H1 (cell line): ENCODE results near the gene GNA12. TPM values are rescaled to one million over a fixed set of nuclear protein-coding genes. Genes with fewer than 3 reads are reported as not detected.

Experiments used
- CTCF ChIA-PET: fragments of 300-600 bp; sonication (Branson Sonifier 250); formaldehyde crosslinking; loops from one replicate; lab custom pipeline; 2021; ENCODE audit not compliant: partially characterized antibody; lab: Charles Lee
- POLR2A ChIA-PET: fragments of 300-600 bp; sonication (Branson Sonifier 250); formaldehyde crosslinking; loops from one replicate; lab custom pipeline; 2021; ENCODE audit warnings: inconsistent platforms; ENCODE audit not compliant: partially characterized antibody; lab: Charles Lee
- DNase-seq, 2 experiments: peaks; one replicate each; pipeline versions ENCODE4 v3.0.0 to v3.0.0-alpha.2; 2010 to 2022; ENCODE audit warnings: low spot score in 2 of 2, low read depth in 1 of 2, mixed read lengths in 1 of 2
- FAIRE-seq: peaks from 2 replicates; lab custom pipeline; 2011; peaks lifted over from hg19 to GRCh38; lab: Jason Lieb, UNC
- H2AFZ ChIP-seq: 2 replicates; pipeline ENCODE4 v1.8.1; 2012; ENCODE audit warnings: low read length, inconsistent platforms
- H2AK5ac ChIP-seq: 2 replicates; pipeline ENCODE4 v1.6.1; 2013; ENCODE audit warnings: low read depth, low read length
- H2BK120ac ChIP-seq: replicated peaks from 2 replicates; pipeline ENCODE3; 2013; ENCODE audit warnings: low read depth, low read length, inconsistent platforms
- H2BK12ac ChIP-seq: 2 replicates; pipeline ENCODE4 v1.6.1; 2013; ENCODE audit warnings: low read depth, low read length
- H2BK15ac ChIP-seq: 2 replicates; pipeline ENCODE4 v1.6.1; 2013; ENCODE audit warnings: low read length
- H2BK20ac ChIP-seq: 2 replicates; pipeline ENCODE4 v1.6.1; 2013; ENCODE audit warnings: low read length
- H2BK5ac ChIP-seq: 2 replicates; pipeline ENCODE4 v1.6.1; 2013; ENCODE audit warnings: low read depth, low read length
- H3K14ac ChIP-seq: 2 replicates; pipeline ENCODE4 v1.6.1; 2013; ENCODE audit warnings: inconsistent platforms; ENCODE audit not compliant: insufficient read length
- H3K18ac ChIP-seq: 2 replicates; pipeline ENCODE4 v1.6.1; 2013; ENCODE audit warnings: low read length; ENCODE audit errors: extremely low read depth
- H3K23ac ChIP-seq: 2 replicates; pipeline ENCODE4 v1.6.1; 2013; ENCODE audit warnings: inconsistent platforms; ENCODE audit not compliant: insufficient read length
- H3K23me2 ChIP-seq: 2 replicates; pipeline ENCODE4 v1.6.1; 2013; ENCODE audit warnings: low read depth, low read length
- H3K27ac ChIP-seq: 2 replicates; pipeline ENCODE4 v1.6.1; 2011; ENCODE audit warnings: low read depth, low read length, inconsistent platforms
- H3K27me3 ChIP-seq, 4 experiments: replicated peaks in 1 of 4; 1 replicate in 1 of 4; 2 replicates in 3 of 4; pipeline versions ENCODE4 v1.6.1 to v1.8.1; 2011 to 2013; ENCODE audit warnings: low read length in 3 of 4, mild to moderate bottlenecking in 3 of 4, inconsistent platforms in 2 of 4, mixed read lengths in 2 of 4, moderate library complexity in 1 of 4; ENCODE audit not compliant: control insufficient read depth in 3 of 4, insufficient read depth in 3 of 4; ENCODE audit errors: extremely low read depth in 1 of 4
- H3K36me3 ChIP-seq, 4 experiments: 2 replicates each; pipeline versions ENCODE4 v1.6.1 to v1.8.1; 2011 to 2013; ENCODE audit warnings: mild to moderate bottlenecking in 4 of 4, low read length in 3 of 4, moderate library complexity in 2 of 4, control low read depth in 1 of 4, inconsistent platforms in 1 of 4; ENCODE audit not compliant: insufficient read depth in 4 of 4, control insufficient read depth in 2 of 4
- H3K4ac ChIP-seq: replicated peaks from 2 replicates; pipeline ENCODE3; 2013; ENCODE audit warnings: low read length, low read depth, mixed read lengths, inconsistent platforms; ENCODE audit not compliant: insufficient read length
- H3K4me1 ChIP-seq, 4 experiments: replicated peaks in 1 of 4; 1 replicate in 1 of 4; 2 replicates in 3 of 4; pipeline versions ENCODE4 v1.6.1 to v1.8.1; 2011 to 2013; ENCODE audit warnings: low read length in 3 of 4, inconsistent platforms in 2 of 4, mixed read lengths in 1 of 4; ENCODE audit not compliant: insufficient read depth in 4 of 4, control insufficient read depth in 3 of 4
- H3K4me2 ChIP-seq, 2 experiments: 2 replicates each; pipeline versions ENCODE4 v1.6.1 to v1.8.1; 2011 to 2013; ENCODE audit warnings: low read depth in 2 of 2, low read length in 2 of 2, control low read depth in 1 of 2, inconsistent platforms in 1 of 2, mild to moderate bottlenecking in 1 of 2; ENCODE audit not compliant: insufficient read depth in 1 of 2
- H3K4me3 ChIP-seq, 4 experiments: fragments of 200-600, 300-600 bp in 1 of 4; sonication (generic), shearing (Covaris generic), sonication (Bioruptor Twin) in 1 of 4; 2 replicates each; pipeline versions ENCODE4 v1.5.1 to v1.8.1; 2011 to 2016; ENCODE audit warnings: low read length in 4 of 4, low read depth in 3 of 4, control low read depth in 2 of 4, inconsistent platforms in 2 of 4, mild to moderate bottlenecking in 2 of 4, mixed read lengths in 1 of 4, moderate library complexity in 1 of 4; ENCODE audit not compliant: insufficient read depth in 2 of 4; ENCODE audit errors: extremely low read depth in 1 of 4
- H3K56ac ChIP-seq: replicated peaks from 2 replicates; pipeline ENCODE3; 2013; ENCODE audit warnings: low read depth, mild to moderate bottlenecking, mixed read lengths, low read length, inconsistent platforms; ENCODE audit not compliant: insufficient read length
- H3K79me1 ChIP-seq: 2 replicates; pipeline ENCODE4 v1.6.1; 2013; ENCODE audit warnings: low read depth, low read length, control low read depth
- H3K79me2 ChIP-seq, 2 experiments: 2 replicates each; pipeline versions ENCODE4 v1.6.1 to v1.8.1; 2012 to 2013; ENCODE audit warnings: low read length in 2 of 2, mild to moderate bottlenecking in 2 of 2, inconsistent platforms in 1 of 2; ENCODE audit not compliant: insufficient read depth in 2 of 2, control insufficient read depth in 1 of 2
- H3K9ac ChIP-seq, 4 experiments: replicated peaks in 1 of 4; 1 replicate in 1 of 4; 2 replicates in 3 of 4; pipeline versions ENCODE4 v1.6.1 to v1.8.1; 2011 to 2013; ENCODE audit warnings: low read depth in 3 of 4, low read length in 3 of 4, control low read depth in 2 of 4, mild to moderate bottlenecking in 2 of 4, moderate library complexity in 2 of 4, inconsistent platforms in 1 of 4; ENCODE audit errors: extremely low read depth in 1 of 4
- H3K9me3 ChIP-seq, 2 experiments: 2 replicates each; pipeline versions ENCODE4 v1.6.1 to v1.8.1; 2012 to 2013; ENCODE audit warnings: mild to moderate bottlenecking in 2 of 2, moderate library complexity in 2 of 2, control low read depth in 1 of 2, inconsistent platforms in 1 of 2, low read depth in 1 of 2, low read length in 1 of 2, mixed read lengths in 1 of 2; ENCODE audit not compliant: insufficient read depth in 2 of 2
- H4K20me1 ChIP-seq, 2 experiments: replicated peaks in 1 of 2; 2 replicates each; pipeline versions ENCODE3 to v1.8.1; 2011 to 2013; ENCODE audit warnings: inconsistent platforms in 2 of 2, low read length in 2 of 2, mild to moderate bottlenecking in 1 of 2; ENCODE audit not compliant: insufficient read depth in 2 of 2, control insufficient read depth in 1 of 2
- H4K5ac ChIP-seq: 2 replicates; pipeline ENCODE4 v1.6.1; 2013; ENCODE audit warnings: low read length, low read depth, mixed read lengths, inconsistent platforms; ENCODE audit not compliant: insufficient read length
- H4K8ac ChIP-seq: 2 replicates; pipeline ENCODE4 v1.8.0; 2013; ENCODE audit warnings: mild to moderate bottlenecking, moderate library complexity, low read length, inconsistent platforms; ENCODE audit not compliant: insufficient read depth; ENCODE audit errors: extremely low read depth
- H4K91ac ChIP-seq: replicated peaks from 2 replicates; pipeline ENCODE3; 2013; ENCODE audit warnings: low read length, mixed read lengths, inconsistent platforms; ENCODE audit not compliant: insufficient read length
- CBX8 ChIP-seq: fragments of 300-800, 300-1000 bp; sonication (generic); IDR thresholded peaks from 2 replicates; pipeline ENCODE4 v1.7.1; 2016; ENCODE audit warnings: low read depth, low read length, borderline replicate concordance
- CREB1 ChIP-seq: IDR thresholded peaks from 2 replicates; pipeline ENCODE4 v1.6.1; 2012; ENCODE audit warnings: inconsistent platforms
- E2F6 ChIP-seq: IDR thresholded peaks from 2 replicates; pipeline ENCODE4 v1.6.1; 2012; ENCODE audit warnings: inconsistent platforms
- FOSL1 ChIP-seq: IDR thresholded peaks from 2 replicates; pipeline ENCODE4 v1.6.1; 2011; ENCODE audit warnings: mild to moderate bottlenecking, low read depth, low read length, moderate library complexity; ENCODE audit not compliant: insufficient read depth
- GABPA ChIP-seq: IDR thresholded peaks from 2 replicates; pipeline ENCODE4 v1.6.1; 2011; ENCODE audit warnings: mild to moderate bottlenecking, low read length, moderate library complexity, borderline replicate concordance; ENCODE audit not compliant: insufficient read depth
- KDM4A ChIP-seq: IDR thresholded peaks from one replicate; pipeline ENCODE4 v1.7.1; 2012; ENCODE audit warnings: low read depth, mild to moderate bottlenecking, moderate library complexity, low read length, inconsistent platforms; ENCODE audit not compliant: severe bottlenecking
- PHF8 ChIP-seq: fragments of 200-600 bp; sonication (generic); conservative IDR thresholded peaks from 2 replicates; pipeline ENCODE4 v1.7.1; 2012; ENCODE audit warnings: low read depth, mild to moderate bottlenecking, inconsistent platforms, low read length, moderate library complexity
- SAP30 ChIP-seq: fragments of 300-600 bp; sonication (generic); IDR thresholded peaks from 2 replicates; pipeline ENCODE4 v1.7.1; 2012; ENCODE audit warnings: low read length, moderate library complexity, mild to moderate bottlenecking, inconsistent platforms; ENCODE audit not compliant: insufficient read depth, insufficient replicate concordance
- TCF12 ChIP-seq: IDR thresholded peaks from 2 replicates; pipeline ENCODE4 v1.6.1; 2011; ENCODE audit warnings: low read depth, mild to moderate bottlenecking, low read length
- USF2 ChIP-seq: IDR thresholded peaks from 2 replicates; pipeline ENCODE4 v1.6.1; 2011; ENCODE audit warnings: low read length, improper control_type of control experiment
- WGBS, 2 experiments: shearing (Covaris generic) in 1 of 2; methylation state at CpG; one replicate each; pipeline versions ENCODE4 v1.1.6 to v1.1.7; 2013 to 2015; ENCODE audit warnings: low lambda C conversion rate in 2 of 2, mixed read lengths in 2 of 2, inconsistent platforms in 1 of 2, low coverage in 1 of 2, missing lambda C conversion rate in 1 of 2; ENCODE audit not compliant: insufficient replicate concordance in 2 of 2, insufficient coverage in 1 of 2, insufficient read length in 1 of 2; ENCODE audit errors: extremely low coverage in 1 of 2, missing lambda C conversion rate in 1 of 2; 5-methylcytosine and 5-hydroxymethylcytosine counted together
- polyA plus RNA-seq, 7 experiments: library from polyadenylated mRNA; depleted of rRNA in 3 of 7; stranded (reverse) in 5 of 7; unstranded in 2 of 7; fragments of >200 nt in 5 of 7; fragments of 200-250 nt in 2 of 7; gene quantifications; 1 replicate in 5 of 7; 2 replicates in 1 of 7; 4 replicates in 1 of 7; pipeline versions ENCODE4 v1.2.1 to v1.2.3, GENCODE V29; 2011 to 2013; ENCODE audit warnings: missing spikeins in 2 of 7, mixed read lengths in 2 of 7
- total RNA-seq: library from RNA; stranded (reverse); fragmentation: NEBNext Ultra II Directional; extraction: Animal tissue kit (Norgen Biotek cat#: 25700); gene quantifications from 2 replicates; pipeline ENCODE4 v1.2.1, GENCODE V29; 2021

The GNA12 gene
- total and polyA plus RNA-seq, 2 of the 8 experiments (the other 6 are each of a cell fraction or from before 2014, with no cell fraction given): 96.5 to 109 TPM

DNA sequence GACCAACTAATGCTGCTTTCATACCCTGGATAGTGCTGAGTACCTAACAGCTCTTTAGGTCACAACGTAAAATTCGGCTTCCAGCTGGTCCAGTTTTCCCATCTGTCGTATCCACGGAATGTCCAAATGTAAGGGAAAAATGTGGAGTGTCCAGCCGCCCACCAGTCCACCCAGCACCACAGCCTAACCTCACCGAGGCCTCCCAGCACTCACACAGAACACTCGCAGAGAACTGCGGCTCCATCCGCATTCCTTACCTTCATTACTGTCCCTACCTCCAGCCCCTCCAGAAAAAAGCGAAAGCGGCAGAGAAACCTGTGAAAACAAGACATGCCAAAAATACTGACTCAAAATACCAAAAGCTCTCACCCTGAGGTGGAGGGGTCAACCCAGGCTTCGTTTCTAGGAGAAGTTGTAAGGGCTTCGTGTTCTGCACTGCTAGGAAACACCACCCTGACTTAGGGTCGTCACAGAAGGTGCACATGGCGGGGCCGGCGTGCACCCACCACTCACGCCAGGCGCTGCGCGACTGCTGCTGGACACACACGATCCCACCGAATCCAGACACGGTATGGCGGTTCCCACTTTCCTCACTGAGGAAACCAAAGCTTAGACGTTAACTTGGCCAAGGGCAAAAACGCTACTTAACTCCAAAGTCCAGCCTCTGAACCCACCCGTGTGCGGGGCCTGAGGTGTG is 82.2 kb downstream of the GNA12 start:
- POLR2A ChIA-PET: interaction anchor here (1.2 kb wide), 1 partner anchor 17 kb away, joined by 3 read pairs; no protein-coding TSS in a partner anchor
- H3K9me3 ChIP-seq: no peaks in the 10 kb centered on the region
- no peak overlapping the region for H3K56ac ChIP-seq
- no peak overlapping the region for H3K9ac ChIP-seq
- no peak overlapping the region for H3K14ac ChIP-seq
- H3K36me3 ChIP-seq: 0 out of 8 replicates have a peak, but pooled peaks cover 0 to 2% (median 0%) of the 10 kb centered on the region in 4 experiments
- no peak overlapping the region for H4K5ac ChIP-seq
- H3K27me3 ChIP-seq: no peaks in the 10 kb centered on the region
- no peak overlapping the region for H2BK15ac ChIP-seq
- no peak overlapping the region for H2BK120ac ChIP-seq
- no peak for DNase-seq
- H2AFZ ChIP-seq: no peak overlapping the region
- no peak overlapping the region for H2BK12ac ChIP-seq
- H3K23ac ChIP-seq: no peak overlapping the region
- H3K27ac ChIP-seq: no peak overlapping the region
- no peak overlapping the region for H2BK20ac ChIP-seq
- WGBS, 2 experiments: 93% methylated on average over 29 of the region's 29 CpGs; no CpG with 5 or more reads in 1 of the 2 experiments
- CTCF ChIA-PET: interaction anchor here (0.9 to 3.1 kb wide), 15 partner anchors 8 to 165 kb away, joined by 3 to 18 read pairs (median 7); no protein-coding TSS in a partner anchor
- H3K79me2 ChIP-seq: peaks cover 0 to 60% of the 10 kb centered on the region in 2 experiments; a peak in 2 of 4 replicates
- H4K91ac ChIP-seq: no peak overlapping the region
- H3K4me2 ChIP-seq: no peak overlapping the region
- H3K4ac ChIP-seq: no peak overlapping the region
- FAIRE-seq: no peak
- H3K18ac ChIP-seq: no peak overlapping the region
- H2BK5ac ChIP-seq: no peak overlapping the region
- peaks cover 0 to 6% of the 10 kb centered on the region in 2 experiments for H4K20me1 ChIP-seq
- H2AK5ac ChIP-seq: no peak overlapping the region
- no peak overlapping the region for H4K8ac ChIP-seq
- peaks cover 0 to 11% (median 4%) of the 10 kb centered on the region in 4 experiments; a peak in 5 of 7 replicates for H3K4me1 ChIP-seq
- peaks cover 7% of the 10 kb centered on the region; the same call in 1 of the 2 replicates for H3K79me1 ChIP-seq
- H3K4me3 ChIP-seq: no peak overlapping the region
- H3K23me2 ChIP-seq: no peaks in the 10 kb centered on the region
- TF ChIP-seq TCF12 (no peak), E2F6 (no peak), USF2 (no peak), CREB1 (no peak), KDM4A (no peak), CBX8 (no peak), SAP30 (no peak), FOSL1 (no peak), GABPA (no peak), PHF8 (no peak)
